ENCODE results near the gene ERC2. TPM values are rescaled to one million over a fixed set of nuclear protein-coding genes. Genes with fewer than 3 reads are reported as not detected.

The ERC2 gene
- total RNA-seq, 1 donor: 0.36 TPM

DNA sequence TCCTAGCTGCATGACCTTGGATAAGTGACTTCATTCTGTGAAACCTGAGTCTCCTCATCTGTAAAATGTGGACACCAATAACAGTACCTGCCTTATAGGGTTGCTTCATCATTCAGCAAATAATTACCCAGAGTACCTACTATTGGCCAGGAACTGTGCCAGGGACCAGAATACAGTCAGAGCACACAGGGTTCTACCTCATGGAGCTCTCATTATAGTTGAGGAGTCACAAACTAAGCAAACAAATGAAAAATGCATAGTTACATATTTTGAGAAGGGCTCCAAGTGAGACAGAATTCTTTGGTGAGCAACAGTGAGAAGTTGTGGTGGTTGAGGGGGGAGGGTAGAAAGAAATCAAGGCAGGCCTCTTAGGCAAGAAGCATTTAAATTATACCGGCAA is 672.5 kb downstream of the ERC2 start:
- Histone ChIP-seq H3K36me3 (ENCODE audit: insufficient read depth, low read length) (no peaks in the 10 kb centered on the region), H3K9me3 (ENCODE audit: low read depth, low read length) (no peaks in the 10 kb centered on the region), H3K27ac (ENCODE audit: low read depth, low read length) (no peak overlapping the region), H2AFZ (ENCODE audit: low read length) (no peak overlapping the region), H3K4me1 (ENCODE audit: insufficient read depth, low read length) (no peaks in the 10 kb centered on the region), H3K27me3 (ENCODE audit: insufficient read depth, low read length) (no peaks in the 10 kb centered on the region), H3K4me2 (ENCODE audit: insufficient read depth, low read length) (no peak overlapping the region), H3K4me3 (ENCODE audit: insufficient read depth, low read length) (no peak overlapping the region), H3K79me2 (ENCODE audit: insufficient read depth, low read length) (no peaks in the 10 kb centered on the region), H4K20me1 (ENCODE audit: insufficient read depth, low read length) (no peaks in the 10 kb centered on the region)
- no peak for DNase-seq (ENCODE audit: insufficient read length, low spot score, missing footprints)
- TF ChIP-seq, protein P1, sequence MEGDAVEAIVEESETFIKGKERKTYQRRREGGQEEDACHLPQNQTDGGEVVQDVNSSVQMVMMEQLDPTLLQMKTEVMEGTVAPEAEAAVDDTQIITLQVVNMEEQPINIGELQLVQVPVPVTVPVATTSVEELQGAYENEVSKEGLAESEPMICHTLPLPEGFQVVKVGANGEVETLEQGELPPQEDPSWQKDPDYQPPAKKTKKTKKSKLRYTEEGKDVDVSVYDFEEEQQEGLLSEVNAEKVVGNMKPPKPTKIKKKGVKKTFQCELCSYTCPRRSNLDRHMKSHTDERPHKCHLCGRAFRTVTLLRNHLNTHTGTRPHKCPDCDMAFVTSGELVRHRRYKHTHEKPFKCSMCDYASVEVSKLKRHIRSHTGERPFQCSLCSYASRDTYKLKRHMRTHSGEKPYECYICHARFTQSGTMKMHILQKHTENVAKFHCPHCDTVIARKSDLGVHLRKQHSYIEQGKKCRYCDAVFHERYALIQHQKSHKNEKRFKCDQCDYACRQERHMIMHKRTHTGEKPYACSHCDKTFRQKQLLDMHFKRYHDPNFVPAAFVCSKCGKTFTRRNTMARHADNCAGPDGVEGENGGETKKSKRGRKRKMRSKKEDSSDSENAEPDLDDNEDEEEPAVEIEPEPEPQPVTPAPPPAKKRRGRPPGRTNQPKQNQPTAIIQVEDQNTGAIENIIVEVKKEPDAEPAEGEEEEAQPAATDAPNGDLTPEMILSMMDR (IDR thresholded peaks at IDR 0.05; ENCODE audit: extremely low read depth, low read depth, low read length): no peak

GRCh38 chr3:55795296-55795695 is 673.0 kb downstream of the ERC2 start:
- H2AFZ ChIP-seq (ENCODE audit: low read length): no peak overlapping the region
- H3K4me1 ChIP-seq (ENCODE audit: insufficient read depth, low read length): no peaks in the 10 kb centered on the region

GRCh38 chr3:55792742-55793141 is 675.5 kb downstream of the ERC2 start:
- Histone ChIP-seq H2AFZ (ENCODE audit: low read length) (no peak overlapping the region), H3K79me2 (ENCODE audit: insufficient read depth, low read length) (no peaks in the 10 kb centered on the region), H3K4me2 (ENCODE audit: insufficient read depth, low read length) (no peak overlapping the region), H3K9me3 (ENCODE audit: low read depth, low read length) (no peaks in the 10 kb centered on the region), H4K20me1 (ENCODE audit: insufficient read depth, low read length) (no peaks in the 10 kb centered on the region), H3K4me3 (ENCODE audit: insufficient read depth, low read length) (no peak overlapping the region), H3K36me3 (ENCODE audit: insufficient read depth, low read length) (no peaks in the 10 kb centered on the region), H3K27ac (ENCODE audit: low read depth, low read length) (no peak overlapping the region), H3K4me1 (ENCODE audit: insufficient read depth, low read length) (no peaks in the 10 kb centered on the region), H3K27me3 (ENCODE audit: insufficient read depth, low read length) (no peaks in the 10 kb centered on the region)
- DNase-seq (ENCODE audit: insufficient read length, low spot score, missing footprints): no peak
- TF ChIP-seq, protein P1 (IDR thresholded peaks at IDR 0.05; ENCODE audit: extremely low read depth, low read depth, low read length): no peak

More at GRCh38 chr3:55795296-55795695, 673.0 kb downstream of the ERC2 start:
- no peaks in the 10 kb centered on the region for H3K79me2 ChIP-seq (ENCODE audit: insufficient read depth, low read length)
- H3K9me3 ChIP-seq (ENCODE audit: low read depth, low read length): no peaks in the 10 kb centered on the region
- H3K36me3 ChIP-seq (ENCODE audit: insufficient read depth, low read length): no peaks in the 10 kb centered on the region
- no peak overlapping the region for H3K4me2 ChIP-seq (ENCODE audit: insufficient read depth, low read length)
- no peak overlapping the region for H3K27ac ChIP-seq (ENCODE audit: low read depth, low read length)
- H3K27me3 ChIP-seq (ENCODE audit: insufficient read depth, low read length): no peaks in the 10 kb centered on the region
- no peak for DNase-seq (ENCODE audit: insufficient read length, low spot score, missing footprints)
- H3K4me3 ChIP-seq (ENCODE audit: insufficient read depth, low read length): no peak overlapping the region
- no peaks in the 10 kb centered on the region for H4K20me1 ChIP-seq (ENCODE audit: insufficient read depth, low read length)
- TF ChIP-seq, protein P1 (IDR thresholded peaks at IDR 0.05; ENCODE audit: extremely low read depth, low read depth, low read length): no peak

GRCh38 chr3:55792009-55792408 is 676.3 kb downstream of the ERC2 start:
- no peak overlapping the region for H3K4me2 ChIP-seq (ENCODE audit: insufficient read depth, low read length)
- DNase-seq (ENCODE audit: insufficient read length, low spot score, missing footprints): no peak
- no peak overlapping the region for H3K4me3 ChIP-seq (ENCODE audit: insufficient read depth, low read length)
- H4K20me1 ChIP-seq (ENCODE audit: insufficient read depth, low read length): no peaks in the 10 kb centered on the region
- no peak overlapping the region for H3K27ac ChIP-seq (ENCODE audit: low read depth, low read length)
- no peaks in the 10 kb centered on the region for H3K27me3 ChIP-seq (ENCODE audit: insufficient read depth, low read length)
- TF ChIP-seq, protein P1 (IDR thresholded peaks at IDR 0.05; ENCODE audit: extremely low read depth, low read depth, low read length): no peak
- H3K4me1 ChIP-seq (ENCODE audit: insufficient read depth, low read length): no peaks in the 10 kb centered on the region
- no peaks in the 10 kb centered on the region for H3K9me3 ChIP-seq (ENCODE audit: low read depth, low read length)
- H3K79me2 ChIP-seq (ENCODE audit: insufficient read depth, low read length): no peaks in the 10 kb centered on the region
- H3K36me3 ChIP-seq (ENCODE audit: insufficient read depth, low read length): no peaks in the 10 kb centered on the region
- H2AFZ ChIP-seq (ENCODE audit: low read length): no peak overlapping the region

All from osteoblast (primary cell).